ENCODE results near the gene GGACT.

GRCh38 chr13:100573121-100573520, 15.5 kb downstream of the GGACT start:
- TF ChIP-seq CTCF (IDR thresholded peaks at IDR 0.05; ENCODE audit: poor library complexity, severe bottlenecking) (peak; percentile 46), REST (IDR thresholded peaks at IDR 0.05; ENCODE audit: borderline replicate concordance) (no peak), EZH2 (IDR thresholded peaks at IDR 0.05; ENCODE audit: borderline replicate concordance, insufficient read depth, low read length, poor library complexity, severe bottlenecking) (no peak), POLR2AphosphoS5 (IDR thresholded peaks at IDR 0.05) (no peak), EP300 (conservative IDR thresholded peaks at IDR 0.05; ENCODE audit: poor library complexity, severe bottlenecking) (no peak), MXI1 (conservative IDR thresholded peaks at IDR 0.05; ENCODE audit: poor library complexity, severe bottlenecking) (no peak), RAD21 (conservative IDR thresholded peaks at IDR 0.05) (peak; percentile 30), TAF1 (IDR thresholded peaks at IDR 0.05; ENCODE audit: low read depth) (no peak), SMC3 (conservative IDR thresholded peaks at IDR 0.05; ENCODE audit: poor library complexity) (peak; percentile 42)

All from neural cell (in vitro differentiated cells).